HG03521 (cell line): ENCODE measurements around the gene MYO5C.

Experiments used
- ATAC-seq: cut with Tn5 transposase; IDR thresholded peaks from one replicate; pipeline ENCODE4 v1.9.1; 2021; ENCODE audit warnings: mild to moderate bottlenecking, moderate library complexity; ENCODE audit not compliant: unreplicated experiment

MYO5C gene

DNA sequence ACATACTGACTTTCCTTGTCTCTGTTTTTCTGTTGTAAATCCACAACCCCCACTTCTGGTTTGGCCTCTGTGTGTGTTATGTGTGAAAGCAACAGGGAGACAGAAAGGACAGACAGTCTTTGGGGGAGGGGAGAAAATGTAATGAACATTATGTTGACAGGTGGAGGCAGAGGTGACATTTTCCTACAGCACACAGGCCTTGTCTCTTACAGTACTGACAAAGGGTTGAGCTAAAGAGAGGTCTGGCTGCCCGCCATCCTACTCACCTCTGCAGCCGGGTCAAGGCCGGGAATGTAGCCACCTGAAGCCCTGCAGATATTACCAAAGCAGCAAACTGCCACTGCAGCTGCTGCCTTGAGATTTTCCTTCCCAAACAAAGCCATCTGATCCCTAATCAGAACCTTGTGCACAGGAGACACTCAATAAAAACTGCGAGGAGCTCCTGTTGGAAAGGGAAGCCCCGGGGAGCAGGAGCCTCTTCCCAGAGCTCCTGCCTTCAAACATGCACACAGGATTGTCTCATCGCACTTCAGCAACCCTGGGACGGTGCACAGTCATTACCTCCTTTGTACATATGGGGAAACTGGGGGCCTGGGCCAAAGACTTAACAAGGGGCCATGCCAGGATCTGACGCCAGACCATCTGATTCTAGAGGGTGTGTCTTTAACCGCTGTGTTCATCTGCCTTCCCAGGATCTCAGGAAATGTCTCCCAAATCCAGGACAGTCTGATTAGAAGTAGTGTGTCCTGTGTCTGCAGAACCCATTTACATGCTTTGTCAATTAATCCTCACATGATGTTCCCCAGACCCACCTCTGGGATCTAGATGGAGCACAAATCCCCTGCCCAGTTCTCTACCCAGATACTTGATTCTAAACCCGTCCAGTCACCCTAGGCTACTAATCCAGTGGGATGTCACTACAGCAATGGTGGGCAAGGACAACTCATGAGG is 14.2 kb downstream of the MYO5C start:
- no peak for ATAC-seq

DNA sequence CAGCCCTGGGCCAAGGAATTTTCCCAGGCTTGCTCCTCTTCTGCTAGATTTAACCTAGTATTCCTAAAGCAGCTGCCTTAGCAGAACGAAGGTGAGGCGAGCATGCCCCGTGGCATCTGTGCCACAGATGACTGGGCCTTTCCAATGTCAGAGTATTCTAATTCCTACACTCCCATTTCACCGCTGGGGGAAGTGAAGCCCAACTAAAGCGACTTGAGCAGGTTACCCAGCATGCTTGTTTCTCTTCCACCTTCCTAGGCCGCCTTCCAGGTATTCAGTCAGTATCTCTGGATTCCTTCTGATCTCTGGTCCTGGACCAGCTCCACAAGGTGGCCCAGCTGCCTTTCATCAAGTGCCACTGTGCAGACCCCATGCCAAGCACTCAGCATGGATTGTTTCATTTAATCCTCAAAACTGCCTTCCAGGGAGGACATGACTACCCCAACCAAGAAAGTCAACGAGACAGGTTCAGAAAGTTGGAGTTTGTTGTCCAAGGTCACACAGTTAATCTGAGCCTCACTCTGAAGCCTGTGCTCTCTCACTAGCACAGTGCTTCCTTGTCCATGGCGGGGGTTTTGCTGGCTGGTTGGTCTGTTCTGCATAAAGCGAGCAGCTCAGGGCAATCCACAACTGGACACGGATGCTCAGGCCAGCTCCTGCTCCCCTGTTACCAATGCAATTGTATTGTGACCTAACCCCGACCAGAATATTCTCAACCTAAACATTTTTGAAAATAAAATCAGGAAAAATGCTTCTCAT is 15.1 kb downstream of the MYO5C start:
- ATAC-seq = no peak

DNA sequence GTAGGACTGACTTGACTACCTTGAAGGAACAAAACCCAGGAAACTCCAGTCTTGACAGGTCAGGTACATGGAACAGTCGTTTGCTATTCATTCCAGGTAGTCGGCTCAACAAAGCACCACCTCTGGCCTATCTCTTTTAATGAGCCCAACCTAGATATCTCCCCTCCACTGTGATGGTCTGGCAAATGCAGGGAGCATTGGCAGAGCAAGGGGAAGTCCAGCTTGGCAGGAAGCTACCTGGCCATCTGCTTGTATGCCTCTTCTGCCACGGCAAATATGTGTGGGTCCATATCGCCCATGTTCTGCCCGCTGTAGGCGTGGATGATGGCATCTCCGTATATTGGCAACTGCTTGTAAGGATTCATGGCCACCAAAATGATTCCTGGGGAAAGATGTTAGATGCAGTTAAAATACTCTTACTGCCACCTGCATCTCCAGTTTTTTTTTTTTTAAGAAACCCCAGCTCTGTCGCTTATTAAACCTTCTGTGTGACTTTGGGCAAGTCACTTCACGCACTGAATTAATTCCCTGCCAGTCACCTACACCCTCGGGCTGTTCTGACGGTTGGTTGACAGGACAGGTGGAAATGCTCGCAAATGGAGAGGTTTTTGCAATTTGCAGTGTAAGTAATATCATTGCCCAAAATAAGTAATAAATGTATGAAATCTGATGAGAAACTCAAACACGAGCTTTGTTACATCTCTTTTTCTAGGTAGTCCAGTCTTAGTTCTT is 16.8 kb downstream of the MYO5C start:
- no peak for ATAC-seq

DNA sequence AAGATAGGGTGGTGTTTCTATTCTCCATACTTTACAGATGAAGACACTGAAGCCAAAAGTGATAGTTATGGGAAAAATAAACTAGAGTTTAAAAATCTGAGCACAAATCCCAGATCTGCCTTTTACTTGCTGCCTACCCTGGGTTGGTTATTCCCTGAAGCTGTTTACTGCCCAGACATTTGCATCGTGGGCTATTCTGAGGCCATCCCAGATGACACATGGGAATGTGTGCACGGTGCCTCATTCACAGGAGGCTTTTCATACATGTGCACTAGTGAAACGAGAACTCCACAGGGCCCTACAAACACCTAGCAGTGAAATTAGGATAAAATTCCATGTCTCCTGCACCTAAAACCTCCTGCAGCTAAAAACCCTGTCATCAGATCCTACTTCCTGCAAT is 17.5 kb downstream of the MYO5C start:
- ATAC-seq = no peak

DNA sequence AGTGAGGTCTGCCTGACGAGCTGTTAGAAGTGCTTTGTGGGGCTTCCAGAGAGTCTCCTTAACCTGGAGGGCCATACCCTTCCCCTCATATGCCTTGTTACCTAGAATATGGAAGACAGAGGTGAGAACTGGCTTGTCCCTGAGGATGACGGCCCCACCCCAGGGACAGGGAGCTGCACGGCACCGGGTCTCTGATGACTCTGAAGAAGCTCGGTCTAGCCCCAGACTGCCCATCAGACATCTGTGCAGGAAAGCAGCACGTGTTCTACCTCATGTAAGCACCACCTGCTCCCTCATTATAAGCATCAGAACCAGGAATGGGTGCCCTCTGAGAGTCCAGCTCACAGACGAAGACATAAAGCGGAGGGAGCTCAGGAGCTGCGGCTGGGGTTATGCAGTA is 18.0 kb downstream of the MYO5C start:
- ATAC-seq = no peak

DNA sequence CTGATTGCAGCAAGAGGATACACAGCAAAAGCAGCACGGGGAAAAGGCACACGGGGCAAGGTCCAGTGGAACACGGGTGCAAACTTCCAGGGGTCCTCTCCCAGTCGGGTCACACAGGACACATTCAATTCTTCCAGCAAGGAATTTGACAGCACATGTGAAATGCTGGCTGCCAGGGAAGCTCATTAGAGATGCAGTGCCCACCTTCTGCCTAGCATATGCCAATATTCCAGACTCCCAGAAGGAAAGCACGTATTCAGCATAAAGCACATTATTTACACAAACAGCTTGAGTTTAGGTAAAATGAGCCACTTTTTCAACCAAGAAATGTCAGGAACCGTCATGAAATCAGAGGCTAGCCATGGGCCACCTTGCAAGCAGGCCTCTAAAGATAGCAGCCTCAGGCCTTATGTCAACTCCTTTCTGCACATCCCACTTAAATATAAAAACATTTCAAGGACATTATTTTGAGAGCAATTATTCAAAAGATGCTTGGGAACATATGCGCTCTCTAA is 19.3 kb downstream of the MYO5C start:
- no peak for ATAC-seq

DNA sequence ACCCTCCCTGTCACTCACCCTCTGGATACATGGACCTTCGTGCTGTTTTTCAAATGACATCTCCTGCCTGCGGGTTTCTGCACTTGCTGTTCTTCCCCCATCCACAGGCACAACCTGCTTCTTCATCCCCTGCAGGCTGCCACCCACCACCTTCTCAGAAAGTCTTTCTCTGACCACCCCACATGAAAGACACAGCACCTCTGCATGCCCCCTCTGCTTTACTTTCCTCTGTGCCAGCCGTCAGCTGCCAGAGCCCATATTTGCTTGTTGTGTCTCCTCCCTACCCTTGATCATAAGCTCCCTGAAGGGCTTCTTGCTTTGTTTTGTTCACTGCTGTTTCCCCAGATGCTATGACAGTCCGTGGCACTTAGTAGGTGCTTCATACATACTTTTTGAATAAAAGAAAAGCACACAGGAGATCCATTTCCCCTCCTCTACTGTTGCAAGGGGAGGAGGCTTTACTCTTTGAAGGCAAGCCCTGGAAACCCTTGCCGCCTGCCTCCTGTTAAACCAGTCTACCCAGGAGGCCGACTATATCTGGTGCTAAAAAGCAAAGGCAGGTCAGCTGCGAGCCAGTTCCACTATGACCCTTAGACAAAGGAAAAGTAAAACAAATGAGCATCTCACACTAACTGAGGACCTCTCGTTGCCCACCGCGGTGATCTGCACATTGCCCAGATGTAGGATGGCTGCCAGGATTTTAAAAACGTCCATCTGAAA is 31.9 kb downstream of the MYO5C start:
- no peak for ATAC-seq

DNA sequence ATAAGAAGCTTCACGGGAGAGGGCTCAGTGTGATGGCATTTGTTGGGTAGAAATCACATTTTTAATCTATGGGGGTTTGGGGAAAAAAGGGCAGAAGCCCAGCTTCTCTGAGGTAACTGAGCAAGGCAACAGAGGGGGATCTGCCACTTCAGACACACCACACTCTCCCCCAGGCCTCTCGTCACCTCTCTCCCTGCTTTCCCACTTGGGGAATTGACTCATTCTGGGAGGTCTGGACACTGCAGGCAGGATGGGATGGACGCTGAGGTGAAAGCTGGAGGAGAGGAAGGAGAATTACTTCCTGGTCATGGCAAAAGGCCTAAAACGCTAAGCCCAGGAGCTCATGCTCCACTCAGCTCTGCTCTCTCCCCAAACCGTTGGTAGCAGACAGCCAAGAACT is 33.2 kb downstream of the MYO5C start:
- no peak for ATAC-seq

DNA sequence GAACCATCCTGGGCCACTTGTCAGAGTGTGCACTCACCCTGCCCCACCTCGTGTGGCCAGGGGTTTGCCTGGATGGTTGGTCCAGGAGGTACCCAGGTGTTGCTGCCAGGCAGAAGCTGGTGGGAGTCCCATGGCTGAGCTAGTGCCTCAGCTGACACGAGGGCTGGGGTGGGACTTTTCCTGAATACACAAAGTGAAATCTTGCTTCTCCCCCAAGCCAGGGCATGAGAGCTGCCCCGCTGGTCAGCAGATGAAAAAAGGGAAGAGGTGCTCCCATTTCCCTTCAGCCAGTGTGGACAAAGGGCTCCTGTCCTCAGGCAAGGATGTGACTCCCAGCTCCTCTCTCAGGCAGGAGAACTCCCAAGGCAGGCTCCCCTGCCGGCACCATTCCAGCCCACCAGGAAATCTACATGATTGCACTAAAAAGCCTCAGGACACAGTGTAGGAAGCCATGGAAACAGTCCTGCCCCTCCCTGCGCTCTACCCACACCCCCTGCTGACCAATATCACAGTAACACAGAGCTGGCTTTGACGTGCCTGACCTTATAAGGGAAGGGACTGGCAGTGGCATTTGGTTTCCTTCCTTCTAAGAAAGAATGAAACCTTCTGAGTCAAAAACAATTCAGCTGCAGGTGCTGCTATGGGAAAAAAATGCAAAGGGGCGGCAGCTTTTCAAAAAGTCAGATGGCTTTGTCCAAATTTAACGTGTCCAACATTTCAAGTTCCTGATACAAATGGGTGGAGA is 33.9 kb downstream of the MYO5C start:
- ATAC-seq = peak; percentile 96

DNA sequence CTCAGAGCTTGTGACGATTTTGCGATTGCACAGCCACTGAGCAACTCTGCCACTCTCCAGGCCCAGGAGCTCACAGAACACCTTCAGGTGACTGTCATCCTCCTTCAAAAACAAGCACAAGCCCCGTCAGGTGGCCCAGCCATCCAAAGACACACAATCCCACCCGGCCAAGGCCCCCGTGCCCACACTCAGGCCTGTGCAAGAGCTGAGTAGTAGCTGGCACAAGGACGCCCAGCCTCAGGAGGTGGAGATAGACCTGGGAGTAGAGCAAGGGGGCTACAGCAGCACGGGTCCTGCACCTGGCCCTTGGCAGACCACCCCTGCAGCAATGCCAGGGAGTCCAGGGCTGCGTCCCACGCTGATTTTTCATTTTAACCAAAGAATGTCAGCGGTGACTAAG is 34.6 kb downstream of the MYO5C start:
- ATAC-seq = no peak

DNA sequence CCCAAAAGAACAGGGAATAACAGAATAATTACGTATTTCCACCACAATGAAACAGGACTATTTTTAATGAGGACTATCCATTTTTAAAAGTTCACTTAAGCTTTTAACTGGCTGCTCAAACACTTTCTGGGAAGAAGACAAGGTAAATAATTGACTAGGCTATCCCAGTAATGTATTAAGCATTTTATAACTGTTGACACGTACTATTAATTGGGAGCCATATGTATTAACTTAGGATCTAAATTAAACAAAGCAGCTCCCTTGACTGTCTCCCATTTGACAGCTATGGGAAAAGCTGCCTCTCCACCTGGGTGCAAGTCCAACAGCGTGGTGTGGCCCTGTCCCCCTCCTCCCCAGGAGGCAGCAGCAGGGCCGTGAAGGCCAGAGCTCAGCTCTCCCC is 36.1 kb downstream of the MYO5C start:
- no peak for ATAC-seq

DNA sequence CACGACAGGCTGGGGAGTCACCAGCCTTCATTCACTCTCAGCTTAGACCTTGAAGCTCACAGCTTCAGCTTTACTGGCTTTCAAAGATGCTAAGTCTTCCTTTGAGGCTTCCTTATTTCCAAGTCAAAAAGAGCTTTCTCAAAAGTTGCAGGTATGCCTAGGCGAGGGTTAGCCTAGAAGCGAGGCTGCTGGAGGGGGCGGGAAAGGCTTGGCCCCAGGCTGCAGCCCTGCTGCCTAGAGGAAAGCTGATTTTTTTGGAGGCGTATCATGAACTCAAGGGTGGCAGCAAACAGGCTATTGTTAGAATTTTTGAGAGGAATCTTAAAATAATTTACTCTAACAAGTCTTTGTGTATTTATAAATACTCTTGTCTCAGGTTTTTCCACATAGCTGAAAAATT is 37.1 kb downstream of the MYO5C start:
- ATAC-seq = no peak

DNA sequence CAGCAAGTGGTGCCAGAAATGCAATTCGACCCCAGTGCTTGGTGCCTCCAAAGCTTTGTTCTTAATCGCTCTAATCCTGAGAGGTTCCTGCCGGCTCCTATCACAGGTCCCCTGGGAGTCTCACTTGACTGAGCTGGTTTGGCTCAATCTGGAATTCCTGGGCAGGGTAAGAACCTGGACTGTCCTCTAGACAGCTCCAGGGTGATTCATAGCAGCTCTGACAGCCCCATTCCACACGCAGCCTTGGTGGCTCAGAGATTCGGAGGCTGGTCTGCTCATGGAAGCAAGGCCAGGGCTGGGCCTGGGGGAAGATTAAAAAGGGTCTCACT is 37.9 kb downstream of the MYO5C start:
- ATAC-seq = no peak

DNA sequence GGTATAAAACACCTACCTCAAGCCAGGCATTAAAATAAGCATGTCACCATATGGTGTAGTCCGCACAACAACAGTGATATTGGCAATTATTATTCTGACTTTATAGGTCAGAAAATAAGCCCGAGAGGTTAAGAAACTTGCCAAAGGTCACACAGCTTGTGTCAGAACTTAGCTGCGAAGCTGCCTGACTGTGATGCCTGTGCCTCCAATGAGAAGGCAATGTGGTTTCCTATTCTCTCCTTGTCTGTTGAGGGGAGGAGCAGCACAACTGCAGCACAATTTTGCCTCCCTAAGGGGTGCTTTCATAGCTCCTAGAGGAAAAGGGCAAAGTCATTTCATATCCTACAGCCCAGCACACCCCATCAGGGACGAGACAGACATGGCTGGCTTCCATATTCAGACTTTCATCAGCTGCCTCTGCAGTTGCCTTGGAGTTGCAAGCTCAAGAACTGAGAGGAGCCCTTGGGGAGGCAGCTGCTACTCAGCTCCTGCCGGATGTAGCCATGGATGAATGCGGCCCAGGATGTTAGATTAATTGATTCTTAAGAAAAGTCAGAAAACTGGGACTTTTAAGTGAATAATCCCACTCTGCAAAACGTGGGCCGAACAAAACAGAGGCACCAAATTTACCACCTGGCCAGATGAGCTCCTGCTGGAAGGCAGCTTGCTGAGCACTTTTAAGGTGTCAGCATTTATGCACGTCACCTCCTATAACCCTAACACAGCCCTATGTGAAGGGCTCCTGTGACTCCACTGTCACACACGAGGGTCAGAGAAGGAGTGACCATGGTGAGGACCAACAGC is 38.5 kb downstream of the MYO5C start:
- ATAC-seq = no peak

DNA sequence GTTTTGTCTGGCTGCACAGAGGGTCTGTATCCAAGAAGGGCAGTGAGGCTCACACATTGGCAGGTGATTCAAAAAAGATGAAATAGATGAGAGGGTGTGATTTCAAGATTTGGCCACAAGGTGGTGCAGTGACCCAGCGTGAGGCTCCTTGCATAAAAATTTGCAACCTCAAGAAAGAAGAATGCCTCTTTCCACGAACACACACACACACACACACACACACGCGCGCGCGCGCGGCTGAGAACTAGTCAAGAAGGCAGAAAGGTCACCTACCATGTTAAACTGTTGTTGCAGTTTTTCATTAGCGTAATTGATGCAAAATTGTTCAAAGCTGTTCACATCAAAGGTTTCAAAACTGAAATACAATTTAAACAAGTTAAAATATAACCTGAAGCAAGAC is 39.2 kb downstream of the MYO5C start:
- no peak for ATAC-seq

DNA sequence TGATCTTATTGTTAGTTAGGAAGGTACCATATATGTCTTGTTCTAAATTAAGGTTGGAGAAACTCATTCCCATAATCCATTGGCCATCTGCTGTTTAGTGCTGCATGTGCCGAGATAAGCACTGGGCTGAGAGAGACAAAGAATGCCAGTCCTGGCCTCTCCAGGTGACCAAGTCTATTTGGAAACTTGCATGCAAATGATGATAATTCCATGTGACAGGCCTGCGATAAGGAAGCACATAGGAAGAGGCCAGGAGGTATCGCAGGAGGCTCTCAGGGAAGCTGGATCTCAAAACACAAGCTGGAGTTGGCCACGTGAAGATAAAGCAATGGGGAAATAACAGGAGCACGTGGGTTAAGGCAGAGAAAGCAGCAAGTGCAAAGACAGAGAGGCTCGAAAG is 39.7 kb downstream of the MYO5C start:
- ATAC-seq = no peak

DNA sequence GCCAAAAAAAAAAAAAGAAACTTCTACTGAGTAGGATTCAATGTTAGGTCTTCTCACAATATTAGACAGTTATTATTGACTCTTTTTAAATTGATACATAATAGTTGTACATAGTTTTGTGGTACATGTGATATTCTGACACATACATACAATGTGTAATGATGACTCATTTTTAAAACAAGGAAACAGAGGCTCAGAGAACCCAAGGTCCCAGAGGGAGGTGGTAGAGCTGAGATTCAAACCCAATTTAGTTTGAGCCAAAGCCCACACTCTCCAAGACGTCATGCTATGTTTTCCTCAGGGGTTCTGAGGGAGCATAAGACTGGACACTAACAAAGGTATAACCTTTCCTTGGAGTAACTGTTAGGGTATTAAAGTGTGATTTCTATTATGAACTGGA is 40.6 kb downstream of the MYO5C start:
- ATAC-seq = no peak

DNA sequence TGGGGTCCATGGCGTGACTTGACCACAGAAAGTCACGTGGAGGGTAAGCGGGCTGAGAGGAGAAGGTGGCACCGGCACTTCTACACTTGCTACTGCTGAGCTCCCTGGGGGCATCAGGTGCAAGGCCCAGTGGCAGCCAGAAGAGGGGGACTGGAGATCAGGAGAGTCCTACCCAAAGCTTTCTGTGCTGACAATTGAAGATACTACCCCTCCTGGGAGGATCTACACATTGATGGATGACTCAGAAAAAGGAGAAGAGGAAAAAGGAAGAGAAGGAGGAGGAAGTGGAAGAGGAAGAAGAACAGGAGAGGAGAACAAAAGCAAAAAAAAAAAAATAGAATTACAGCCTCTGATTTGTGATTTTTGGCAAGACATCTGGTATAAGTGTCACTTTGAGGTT is 41.2 kb downstream of the MYO5C start:
- no peak for ATAC-seq

DNA sequence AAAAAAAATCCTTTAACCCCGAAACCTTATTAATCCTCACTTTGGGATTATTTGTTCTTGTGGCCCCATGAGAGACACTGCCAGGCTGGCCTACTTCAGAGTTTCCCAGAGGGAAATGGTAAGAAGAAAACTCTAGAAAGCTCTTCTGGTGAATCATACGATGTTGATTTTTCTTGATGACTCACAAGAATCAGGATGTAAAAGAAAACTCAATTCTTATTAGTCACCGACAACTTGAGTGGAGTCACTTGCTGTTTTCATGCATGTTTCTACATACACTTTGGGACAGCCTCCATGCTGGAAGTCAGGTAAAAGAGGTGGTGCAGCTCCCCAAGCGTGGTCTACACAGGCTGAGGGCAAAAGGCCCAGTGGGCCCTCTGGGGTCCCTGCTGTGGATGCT is 42.8 kb downstream of the MYO5C start:
- no peak for ATAC-seq
